T-helper 1 cell treated with Interleukin-12 subunit alpha and Interleukin-12 subunit beta and Interleukin-4 antibody, amounts not matched to agents 30 ng/mL and 1 ng/mL, for 36 hours (primary cell): Measurements from ENCODE around the gene KLHL3. TPM values are rescaled to one million over a fixed set of nuclear protein-coding genes. Genes with fewer than 3 reads are reported as not detected.

Source experiments
- intact Hi-C: fragments of 100-400 bp; cut with micrococcal nuclease; formaldehyde crosslinking; loops from one replicate; pipeline ENCODE4 v1.15.1; 2024
- total RNA-seq: library from RNA; stranded (reverse); gene quantifications from 2 replicates; pipeline ENCODE4 v1.2.3, GENCODE V29; 2022

The KLHL3 gene
- total RNA-seq, 1 donor from 2014 or later, result 3.8 TPM

DNA sequence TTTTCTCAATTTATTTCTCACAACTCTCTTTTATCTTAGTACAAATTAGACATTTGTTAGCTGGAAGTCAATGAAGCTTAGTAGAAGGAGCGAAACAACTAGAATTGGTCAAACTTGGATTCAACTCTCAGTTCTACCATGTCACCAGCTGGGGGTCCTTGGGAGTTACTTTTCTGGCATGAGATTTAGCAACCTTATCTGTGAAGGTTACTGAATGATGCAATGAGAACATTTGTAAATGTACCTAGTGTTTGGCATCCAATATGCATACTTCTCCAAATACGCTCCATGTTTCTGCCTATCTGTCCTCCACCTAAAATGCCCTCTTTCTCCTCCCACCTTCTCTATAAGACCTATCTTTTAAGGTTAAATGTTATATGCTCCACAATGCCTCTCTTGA, 12.0 kb upstream of the KLHL3 start:
- intact Hi-C loops, result no loop called here

DNA sequence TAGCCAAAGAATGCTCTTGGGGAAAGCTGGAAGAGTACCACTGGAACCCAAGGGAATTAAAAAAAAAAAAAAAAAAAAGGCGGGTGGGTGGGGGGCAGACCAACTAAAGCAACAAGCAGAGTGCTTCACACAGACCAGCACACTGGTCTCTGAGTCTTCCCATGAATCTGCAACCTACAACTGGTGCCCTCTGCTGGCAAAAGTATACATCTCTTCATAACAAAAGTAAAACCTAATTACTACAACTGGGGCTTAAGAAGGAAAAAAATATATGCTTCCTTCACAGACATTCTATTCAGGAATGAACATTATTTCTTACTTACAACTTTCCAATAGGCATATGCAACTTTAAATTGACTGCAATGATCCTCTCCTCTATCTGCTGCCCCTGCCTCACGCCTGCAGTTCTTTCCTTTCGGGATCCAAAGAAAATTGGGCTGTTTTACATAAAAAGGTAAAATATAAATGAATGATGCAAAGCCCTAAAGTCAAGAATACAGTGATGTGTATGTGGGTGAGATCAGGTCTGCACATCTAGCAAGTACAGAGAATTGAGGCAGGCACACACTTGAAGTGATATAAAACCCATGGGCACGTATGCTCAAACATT, 7.2 kb upstream of the KLHL3 start:
- intact Hi-C loops, result loop anchor here (1.0 kb wide), 3 partner anchors 9 to 114 kb away; no protein-coding TSS in a partner anchor

DNA sequence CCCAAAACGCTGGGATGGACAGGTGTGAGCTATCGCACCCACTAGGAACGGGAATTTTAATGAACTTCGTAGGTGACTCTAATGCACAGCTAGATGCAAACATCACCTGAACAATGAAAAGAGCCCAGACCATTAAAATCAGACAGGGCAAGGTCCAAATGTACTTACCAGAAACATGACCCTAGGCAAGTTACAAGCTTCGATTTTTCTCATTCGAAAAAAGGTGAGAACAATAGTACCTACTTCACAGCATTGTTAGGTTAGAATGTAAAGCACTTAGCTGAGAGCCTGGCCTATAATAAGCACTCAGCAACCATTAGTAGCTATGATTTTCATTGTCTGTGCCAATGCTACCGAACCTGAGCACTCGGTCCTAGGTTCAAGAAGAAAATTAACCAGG, 5.8 kb upstream of the KLHL3 start:
- intact Hi-C loops, result no loop called here

DNA sequence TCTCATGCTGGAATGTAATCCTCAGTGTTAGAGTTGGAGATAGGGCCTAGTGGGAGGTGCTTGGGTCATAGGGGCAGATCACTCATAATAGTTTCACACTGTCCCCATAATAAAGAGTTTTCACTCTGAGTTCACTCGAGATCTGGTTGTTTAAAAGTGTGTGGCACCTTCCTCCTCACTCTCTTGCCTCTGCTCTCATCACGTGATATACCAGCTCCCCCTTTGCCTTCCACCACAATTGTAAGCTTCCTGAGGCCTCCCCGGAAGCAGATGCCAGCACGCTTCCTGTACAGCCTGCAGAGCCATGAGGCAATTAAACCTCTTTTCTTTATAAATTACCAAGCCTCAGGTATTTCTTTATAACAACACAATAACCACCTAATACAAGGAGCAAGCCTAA, 3.8 kb upstream of the KLHL3 start:
- intact Hi-C loops, result no loop called here

DNA sequence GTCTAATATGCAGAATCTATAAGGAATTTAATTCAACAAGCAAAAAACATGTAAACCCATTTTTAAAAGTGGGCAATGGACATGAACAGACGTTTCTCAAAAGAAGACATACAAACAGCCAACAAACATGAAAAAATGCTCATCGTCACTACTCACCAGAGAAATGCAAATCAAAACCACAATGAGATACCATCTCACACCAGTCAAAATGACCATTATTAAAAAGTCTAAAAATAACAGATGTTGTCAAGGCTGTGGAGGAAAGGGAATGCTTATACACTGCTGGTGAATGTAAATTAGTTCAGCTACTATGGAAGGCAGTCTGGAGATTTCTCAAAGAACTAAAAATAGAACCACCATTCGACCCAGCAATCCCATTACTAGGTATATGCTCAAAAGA, 3.1 kb upstream of the KLHL3 start:
- intact Hi-C loops, result no loop called here

DNA sequence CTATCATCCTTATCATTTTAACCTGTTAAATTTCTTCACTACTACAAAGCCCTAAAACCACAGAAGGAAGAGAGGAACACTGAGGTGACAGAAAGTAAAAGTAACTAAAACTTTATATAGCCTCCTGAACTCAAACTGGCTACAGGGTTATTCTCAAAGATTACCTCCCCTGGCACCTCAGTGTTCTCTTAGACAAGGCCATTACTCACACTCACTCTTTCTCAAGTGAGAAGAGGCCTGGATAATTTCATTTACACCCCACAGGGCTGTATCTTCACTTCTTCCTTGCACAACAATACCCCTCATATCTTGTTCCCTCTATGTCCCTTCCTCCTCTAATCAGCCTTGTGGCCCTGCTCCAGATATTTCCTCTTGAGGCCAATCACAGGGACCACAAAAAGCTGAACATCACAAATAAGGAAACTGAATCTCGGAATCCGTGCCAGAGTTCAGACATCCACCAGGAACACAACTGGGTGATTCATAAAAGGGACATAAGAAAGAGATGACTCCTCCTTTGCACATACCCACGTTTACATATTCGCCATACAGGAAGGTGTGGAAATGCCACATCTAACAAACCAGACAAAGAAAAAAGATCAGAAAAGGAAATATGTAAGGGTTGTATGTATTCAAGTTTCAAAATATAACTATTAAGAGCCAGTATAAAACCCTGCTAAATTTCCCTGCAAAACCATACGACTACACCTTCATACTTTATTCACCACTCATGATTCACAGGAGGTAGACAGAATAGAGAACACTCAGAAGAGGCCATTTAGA, 1.7 kb upstream of the KLHL3 start:
- intact Hi-C loops, result loop anchor here (1.0 kb wide), 2 partner anchors 15 to 41 kb away; no protein-coding TSS in a partner anchor

DNA sequence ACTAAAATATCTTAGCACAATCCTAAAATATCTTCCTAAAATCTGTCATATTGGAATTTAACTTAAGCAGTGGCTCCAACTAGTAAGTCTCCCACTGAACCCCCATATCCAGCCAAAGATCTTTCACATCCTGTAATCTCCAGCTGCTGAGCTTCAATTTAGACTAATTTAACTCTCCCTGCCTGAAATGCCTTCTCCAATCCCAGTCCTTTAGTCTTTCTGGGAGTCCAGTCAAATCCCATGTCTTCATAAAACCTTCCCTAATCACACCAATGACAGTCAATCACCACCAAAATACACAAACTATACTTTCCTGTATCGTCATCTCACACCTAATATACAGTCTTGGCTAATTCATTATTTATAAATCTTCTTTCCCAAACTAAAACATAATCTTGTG, 607 bp upstream of the KLHL3 start:
- intact Hi-C loops, result no loop called here

DNA sequence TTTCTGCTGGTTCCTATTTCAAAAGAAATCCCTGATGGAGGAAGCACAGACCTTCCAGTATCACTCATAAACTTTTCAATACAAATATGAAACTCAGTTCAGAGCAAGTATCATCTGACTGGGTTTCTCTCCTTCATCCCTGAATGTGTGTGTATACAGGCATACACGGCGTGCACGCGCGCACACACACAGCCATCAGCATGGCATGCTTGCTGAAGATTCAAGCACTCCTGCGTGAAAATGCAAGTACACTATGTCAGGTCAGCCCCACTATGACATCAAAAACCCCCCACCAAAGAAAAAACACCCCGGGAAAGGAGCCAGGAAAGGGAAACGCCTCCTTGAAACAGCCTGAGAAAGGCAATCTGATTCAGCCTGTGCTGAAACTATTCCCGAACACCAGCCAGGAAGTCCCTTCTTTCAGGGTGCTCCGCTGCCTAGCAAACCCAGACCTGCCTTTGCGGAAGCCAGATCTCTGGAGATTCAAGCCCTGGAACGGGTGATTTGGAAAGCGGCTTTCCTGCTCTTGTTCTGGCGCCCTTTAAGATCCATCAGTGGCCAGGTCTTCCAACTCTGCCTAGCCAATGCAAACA, 831 bp downstream of the KLHL3 start:
- intact Hi-C loops, result loop anchor here (1.0 kb wide), 1 partner anchor 69 kb away; no protein-coding TSS in a partner anchor

DNA sequence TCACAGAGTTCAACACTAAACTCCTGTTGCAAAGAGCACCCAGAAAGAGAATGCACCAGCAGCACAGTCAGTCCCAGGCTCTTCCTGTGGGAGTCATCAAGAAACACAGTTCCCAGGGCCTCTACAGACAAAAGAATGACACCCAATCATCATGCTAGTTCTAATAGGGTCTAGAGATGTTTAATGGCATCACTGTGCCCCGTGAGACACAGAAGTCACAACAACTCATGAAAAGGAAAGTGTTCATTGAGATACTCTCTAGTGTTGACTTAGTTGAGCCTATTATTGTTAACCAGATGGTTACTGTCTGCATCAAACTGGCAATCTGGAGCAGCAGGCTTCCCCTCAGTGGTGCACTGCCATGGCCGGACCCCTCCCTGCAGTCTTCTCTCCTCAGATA, 1.6 kb downstream of the KLHL3 start:
- intact Hi-C loops, result no loop called here

DNA sequence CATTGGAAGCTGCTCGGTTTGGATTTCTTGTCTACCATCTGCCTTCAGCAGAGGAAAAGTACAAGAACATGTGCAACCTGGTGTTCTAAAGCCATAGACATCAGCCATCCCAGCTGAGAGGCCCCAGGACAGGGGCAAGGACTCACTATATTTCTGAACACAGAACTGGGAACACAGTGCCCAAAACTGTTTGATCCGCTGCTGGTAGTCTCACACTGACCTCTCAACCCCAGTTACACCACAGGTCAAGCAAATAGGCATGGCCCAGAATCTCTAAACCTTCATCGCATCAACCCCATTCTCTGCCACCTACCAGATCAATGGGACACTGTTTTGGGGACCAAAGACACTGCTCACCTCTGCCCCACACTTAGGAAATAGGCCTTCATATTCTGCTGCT, 2.0 kb downstream of the KLHL3 start:
- intact Hi-C loops, result no loop called here

DNA sequence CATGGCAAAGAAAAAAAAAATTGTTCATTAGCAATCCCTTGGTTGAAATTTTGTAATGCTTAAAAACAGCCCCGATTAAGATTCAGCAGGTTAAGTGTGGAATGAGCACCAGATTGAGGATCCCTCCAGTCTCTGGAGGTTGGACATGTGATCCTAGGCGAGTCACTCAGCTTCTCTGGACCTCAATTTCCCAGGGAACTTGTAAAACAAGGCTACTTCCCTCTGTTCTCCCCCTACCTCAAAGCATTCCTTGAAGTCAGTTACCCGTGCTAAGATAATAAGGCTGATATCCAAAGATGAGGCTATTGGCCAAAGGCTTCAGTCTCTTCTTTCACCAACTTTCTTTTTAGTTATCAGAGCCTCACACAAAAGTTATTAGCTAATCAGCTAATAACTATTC, 2.9 kb downstream of the KLHL3 start:
- intact Hi-C loops, result no loop called here

DNA sequence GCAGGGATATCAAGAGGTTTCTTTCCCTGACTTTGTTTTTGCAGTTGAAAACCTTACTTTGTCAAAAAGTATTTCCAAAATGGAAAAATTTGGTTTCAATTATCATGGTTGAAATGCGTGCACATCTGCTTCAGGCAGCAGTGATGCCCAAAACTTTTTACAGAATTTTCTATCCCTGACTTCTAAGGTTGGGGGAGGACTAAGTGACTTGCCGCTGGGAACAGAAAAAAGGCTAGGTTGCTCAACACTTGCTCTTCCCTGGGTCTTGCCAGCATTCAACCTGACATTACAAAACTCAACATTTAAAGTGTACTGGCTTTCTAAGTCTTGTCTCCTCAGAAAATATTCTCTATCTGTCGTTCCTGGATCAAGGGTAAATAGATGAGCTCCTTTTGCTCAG, 4.7 kb downstream of the KLHL3 start:
- intact Hi-C loops, result no loop called here

DNA sequence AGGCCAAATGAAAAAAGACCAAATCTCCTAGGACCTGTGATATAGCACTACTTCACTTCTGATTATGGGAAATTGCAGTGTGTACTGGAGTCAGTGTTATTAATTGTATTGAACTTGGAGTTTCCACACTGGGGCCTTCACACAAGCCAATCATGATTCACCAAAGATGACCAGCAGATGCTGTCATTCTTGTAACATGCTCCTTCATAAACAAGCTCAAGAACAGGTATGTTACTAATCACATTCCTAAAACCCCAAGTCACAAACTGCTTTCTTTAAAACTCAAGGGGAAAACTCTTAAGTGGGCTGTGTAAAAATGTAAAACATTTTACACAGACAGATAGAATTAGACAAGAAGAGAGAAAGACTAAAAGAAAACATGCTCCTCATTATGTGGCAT, 5.6 kb downstream of the KLHL3 start:
- intact Hi-C loops, result no loop called here

DNA sequence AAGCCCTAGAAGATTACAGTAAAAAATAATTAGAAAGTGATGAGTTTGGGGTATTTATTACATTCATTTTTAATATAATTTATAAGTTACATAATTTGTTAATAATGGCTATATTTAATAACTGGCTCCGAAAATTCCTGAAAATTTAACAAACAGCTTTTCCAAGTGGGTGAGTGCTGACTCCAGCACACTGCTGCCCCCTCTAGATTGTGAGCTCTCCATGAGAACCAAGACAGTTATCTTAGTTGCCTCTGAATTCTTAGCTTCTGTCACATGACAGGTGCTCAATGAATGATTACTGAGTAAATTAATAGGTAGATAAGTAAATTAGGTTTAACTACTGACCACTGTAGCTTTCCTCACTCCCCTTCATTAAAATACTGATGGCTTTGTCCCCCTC, 7.8 kb downstream of the KLHL3 start:
- intact Hi-C loops, result no loop called here

DNA sequence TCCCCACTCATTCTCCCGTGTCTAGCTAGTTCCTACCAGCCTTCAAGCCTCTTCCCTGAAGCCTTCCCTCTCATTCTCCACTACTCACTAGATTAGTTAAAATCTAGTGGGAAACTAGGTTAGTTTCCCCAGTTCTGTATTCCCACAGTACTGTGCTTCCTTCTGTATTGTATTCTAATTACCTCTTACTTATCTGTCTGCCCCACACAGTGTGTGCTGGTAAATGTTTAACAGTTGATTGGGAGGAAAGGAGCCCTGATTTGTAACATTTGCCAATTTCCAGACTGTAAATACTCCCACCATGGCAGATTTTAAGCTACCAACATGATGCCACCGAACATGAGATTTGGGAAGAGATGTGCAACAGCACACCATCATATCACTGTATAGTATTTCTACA, 8.3 kb downstream of the KLHL3 start:
- intact Hi-C loops, result no loop called here

DNA sequence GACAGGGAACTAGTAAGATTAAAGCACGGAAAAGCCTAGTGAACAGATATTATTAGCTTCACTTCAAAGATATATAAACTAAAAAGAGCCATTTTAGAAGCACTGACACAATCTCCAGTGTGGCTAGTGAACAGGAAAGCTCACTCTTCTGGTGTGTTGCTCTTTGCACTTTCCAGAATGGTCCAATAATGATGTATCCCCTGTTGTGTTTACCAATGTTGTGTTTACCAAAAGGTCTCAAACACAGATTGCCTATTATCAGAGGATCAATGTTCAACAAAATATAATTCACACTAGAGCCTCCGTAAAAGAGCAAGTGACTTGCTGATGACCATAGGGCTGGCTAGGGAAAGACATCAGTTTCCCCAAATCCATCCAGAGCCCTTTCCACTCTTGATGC, 11.6 kb downstream of the KLHL3 start:
- intact Hi-C loops, result no loop called here

DNA sequence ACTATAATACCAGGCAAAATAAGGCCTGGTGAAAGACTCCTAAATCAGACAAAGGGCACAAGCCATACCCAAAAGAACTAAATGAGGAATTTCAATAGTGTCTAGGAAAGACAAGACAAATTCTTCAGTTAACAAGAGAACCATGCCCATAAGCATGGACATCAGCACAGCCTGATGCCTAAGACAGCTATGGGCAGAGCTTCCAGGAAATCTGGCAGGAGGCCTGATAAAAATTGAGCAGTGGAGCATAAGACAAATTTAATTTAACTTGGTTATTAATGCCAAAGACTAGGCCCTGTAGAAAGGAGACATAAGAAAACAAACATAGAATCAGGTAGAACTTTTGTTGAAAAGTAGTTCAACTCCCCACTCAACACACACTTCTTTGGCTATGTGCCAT, 17.3 kb downstream of the KLHL3 start:
- intact Hi-C loops, result no loop called here

DNA sequence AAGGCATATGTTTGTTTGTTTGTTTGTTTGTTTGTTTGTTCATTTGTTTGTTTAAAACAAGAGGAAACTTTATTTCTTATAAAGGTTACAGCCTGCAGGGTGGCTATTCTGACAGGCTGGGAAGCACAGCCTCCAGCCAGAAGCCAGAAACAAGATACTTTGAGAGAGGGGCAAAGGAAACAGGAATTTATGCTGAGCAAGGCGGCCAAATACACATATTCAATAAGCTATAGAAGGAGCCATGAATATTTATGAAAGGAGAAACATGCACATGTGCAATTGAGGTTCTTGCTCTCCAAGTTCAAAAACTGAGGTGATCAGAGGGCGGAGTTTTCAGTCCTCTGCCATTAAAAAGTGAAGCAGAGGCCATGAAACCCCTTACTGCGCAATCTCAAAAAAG, 19.6 kb downstream of the KLHL3 start:
- intact Hi-C loops, result no loop called here

DNA sequence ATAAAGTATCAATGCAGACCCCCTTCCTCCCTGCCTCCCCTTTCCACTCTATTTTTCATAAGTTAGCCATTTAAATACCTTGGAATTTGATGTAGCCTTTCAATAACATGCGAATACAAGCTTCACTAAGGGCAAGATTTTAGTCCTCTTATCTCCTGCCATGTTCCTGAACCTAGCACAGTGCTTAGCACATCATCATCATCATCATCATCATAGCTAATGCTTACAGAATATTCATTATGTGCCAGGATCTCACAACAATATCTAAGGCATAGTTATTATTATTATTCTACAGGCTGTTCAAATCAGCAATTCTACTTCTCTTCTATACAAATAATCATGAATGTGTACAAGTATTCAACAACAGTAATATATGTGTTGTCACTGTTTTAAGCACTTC, 20.4 kb downstream of the KLHL3 start:
- intact Hi-C loops, result no loop called here

DNA sequence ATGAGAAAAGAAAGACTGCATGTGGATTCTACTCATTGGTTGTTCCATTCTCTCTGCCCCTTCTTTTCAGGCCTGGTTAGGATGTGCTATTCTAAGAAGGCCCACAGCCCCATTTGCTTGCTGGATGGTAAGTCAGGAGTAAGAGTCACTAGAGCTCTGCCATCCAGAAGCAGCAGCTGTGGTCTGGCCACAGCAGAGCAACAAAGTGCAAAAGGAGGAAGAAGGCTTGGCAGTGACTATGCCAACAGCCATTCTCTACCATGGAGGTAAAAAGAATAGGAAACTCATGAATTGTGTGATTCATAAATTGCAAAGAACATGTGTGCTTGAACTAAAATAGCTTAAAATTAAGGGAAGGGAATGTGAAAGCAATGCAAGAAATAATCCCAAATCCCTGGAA, 20.9 kb downstream of the KLHL3 start:
- intact Hi-C loops, result no loop called here

DNA sequence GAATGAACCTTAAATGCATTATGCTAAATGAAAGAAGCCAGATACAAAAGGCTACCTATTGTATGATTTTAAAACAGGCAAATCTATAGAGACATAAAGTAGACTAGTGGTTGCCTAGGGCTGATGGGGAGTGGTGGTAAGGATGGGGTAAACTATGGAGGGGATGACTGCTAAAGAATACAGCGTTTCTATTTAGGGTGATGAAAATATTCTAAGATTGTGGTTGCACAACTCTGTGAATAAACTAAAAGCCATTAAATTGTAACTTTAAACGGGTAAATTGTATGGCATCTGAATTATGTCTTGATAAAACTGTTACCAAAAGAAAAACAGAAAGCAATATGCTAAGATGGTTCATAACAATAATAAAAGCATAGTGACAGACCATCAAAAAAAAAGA, 21.4 kb downstream of the KLHL3 start:
- intact Hi-C loops, result no loop called here

DNA sequence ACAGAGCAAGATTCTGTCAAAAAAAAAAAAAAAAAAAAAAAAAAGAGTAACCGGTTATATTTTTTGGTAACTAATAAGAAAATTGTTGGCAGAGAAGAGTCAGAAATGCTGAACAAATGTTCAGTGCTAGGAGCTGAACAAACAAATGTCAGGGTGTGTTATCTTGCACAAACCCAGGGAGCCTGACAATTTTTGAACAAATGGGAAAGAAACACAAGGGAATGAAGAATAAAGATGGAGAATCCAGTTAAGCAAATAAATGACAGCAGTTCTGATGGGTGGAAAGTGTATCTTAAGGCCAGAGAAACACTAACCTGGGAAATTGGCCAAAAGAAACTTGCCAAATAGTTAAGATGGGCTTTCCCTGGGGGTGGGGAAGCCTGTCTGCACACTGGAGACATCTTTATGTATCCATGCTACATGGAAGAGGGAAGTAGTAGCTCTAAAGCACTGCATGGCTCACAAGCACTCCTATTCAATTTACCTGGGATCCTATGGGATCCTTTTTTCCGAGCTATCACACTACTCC, 23.7 kb downstream of the KLHL3 start:
- intact Hi-C loops, result no loop called here

DNA sequence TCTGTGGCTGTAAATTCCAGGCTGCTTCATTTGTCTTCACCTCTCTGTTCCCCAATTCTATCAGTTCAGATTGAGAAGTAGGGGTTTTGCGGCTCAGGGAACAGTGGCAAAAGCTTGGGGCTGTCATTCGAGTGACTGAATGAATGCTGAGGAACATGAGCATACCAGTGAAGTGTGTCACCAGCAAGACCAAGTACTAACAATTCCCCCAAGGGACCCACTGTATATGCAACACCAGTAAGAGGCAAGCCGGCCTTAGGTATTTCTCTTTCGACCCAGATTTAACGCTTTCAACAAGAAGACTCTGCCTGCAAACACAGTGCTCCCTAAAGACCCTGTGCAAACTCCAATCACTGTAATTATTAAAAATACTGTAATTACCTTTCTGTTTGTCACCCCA, 25.8 kb downstream of the KLHL3 start:
- intact Hi-C loops, result no loop called here
